NT2/D1 (cell line): ENCODE results near the gene ROPN1.

Experiments used
- DNase-seq: peaks from one replicate; pipeline ENCODE4 v3.0.0-alpha.2; 2011; ENCODE audit warnings: low read depth, low spot score
- H3K27me3 ChIP-seq: 2 replicates; pipeline ENCODE4 v1.6.0; 2011; ENCODE audit warnings: mild to moderate bottlenecking; ENCODE audit not compliant: insufficient read length, insufficient read depth
- H3K36me3 ChIP-seq: 2 replicates; pipeline ENCODE4 v1.6.1; 2011; ENCODE audit warnings: mild to moderate bottlenecking, low read length, mixed read lengths; ENCODE audit not compliant: insufficient read depth, insufficient read length
- H3K4me1 ChIP-seq: 2 replicates; pipeline ENCODE4 v1.5.1; 2011; ENCODE audit not compliant: insufficient read depth, insufficient read length
- H3K4me3 ChIP-seq: 2 replicates; pipeline ENCODE4 v1.5.1; 2011; ENCODE audit warnings: low read depth; ENCODE audit not compliant: insufficient read length
- H3K9ac ChIP-seq: 2 replicates; pipeline ENCODE4 v1.6.0; 2011; ENCODE audit warnings: low read depth; ENCODE audit not compliant: insufficient read length
- H3K9me3 ChIP-seq: 2 replicates; pipeline ENCODE4 v1.5.1; 2011; ENCODE audit warnings: mild to moderate bottlenecking, low read length; ENCODE audit not compliant: insufficient read depth
- SUZ12 ChIP-seq: IDR thresholded peaks from 2 replicates; pipeline ENCODE4 v1.6.1; 2011; ENCODE audit not compliant: insufficient read length, insufficient read depth; ENCODE audit errors: extremely low read depth
- YY1 ChIP-seq: IDR thresholded peaks from 2 replicates; pipeline ENCODE4 v1.6.1; 2011; ENCODE audit not compliant: insufficient read length, insufficient read depth
- ZNF274 ChIP-seq: IDR thresholded peaks from 2 replicates; pipeline ENCODE4 v1.6.1; 2011; ENCODE audit warnings: mild to moderate bottlenecking, low read depth, low read length

The ROPN1 gene

GRCh38 chr3:123919353-123919752 lies 72.6 kb downstream of the ROPN1 start:
- no peak overlapping the region for H3K9ac ChIP-seq
- DNase-seq: no peak
- H3K4me3 ChIP-seq: no peak overlapping the region
- H3K4me1 ChIP-seq: no peaks in the 10 kb centered on the region
- no peak for TF ChIP-seq YY1
- TF ChIP-seq ZNF274: no peak
- no peak for TF ChIP-seq SUZ12
- H3K36me3 ChIP-seq: peaks cover 46% of the 10 kb centered on the region
- H3K27me3 ChIP-seq: no peaks in the 10 kb centered on the region
- H3K9me3 ChIP-seq: peaks cover 13% of the 10 kb centered on the region
